GM18498 (cell line): Measurements from ENCODE around the gene PLCB1.
A peak's percentile ranks its signal among the peaks of the same experiment; 100 is the strongest.

ENCODE experiments used
- ATAC-seq: cut with Tn5 transposase; IDR thresholded peaks from one replicate; pipeline ENCODE4 v1.9.1; 2021; ENCODE audit warnings: mild to moderate bottlenecking, moderate library complexity; ENCODE audit not compliant: unreplicated experiment

PLCB1 gene

GRCh38 chr20:8292793-8293192 is 160.7 kb downstream of the PLCB1 start:
- ATAC-seq = no peak

GRCh38 chr20:8293750-8294149 is 161.7 kb downstream of the PLCB1 start:
- ATAC-seq = no peak

GRCh38 chr20:8296536-8296935 is 164.5 kb downstream of the PLCB1 start:
- ATAC-seq = no peak

GRCh38 chr20:8298426-8299043 is 166.5 kb downstream of the PLCB1 start:
- ATAC-seq = no peak

- no peak for ATAC-seq
Measured at GRCh38 chr20:8299921-8300320, 167.9 kb downstream of the PLCB1 start.

DNA sequence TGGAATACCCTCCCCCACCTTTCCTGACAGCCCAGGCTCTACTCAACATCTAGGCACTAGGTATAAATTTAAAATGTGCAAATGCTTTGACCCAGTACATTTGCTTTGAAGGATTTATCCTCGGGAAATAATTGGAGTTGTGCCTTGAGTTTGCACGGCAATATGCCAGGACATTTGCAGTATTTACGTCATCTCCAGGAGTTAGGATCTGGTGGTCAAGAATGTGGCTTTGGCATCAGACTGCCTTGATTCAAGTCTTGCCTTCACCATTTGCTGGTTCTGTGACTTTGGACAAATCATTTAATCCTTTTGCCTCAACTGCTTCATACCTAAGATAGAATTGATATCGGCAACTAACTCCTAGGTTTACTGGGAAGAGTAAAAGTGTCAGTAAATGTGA is 169.6 kb downstream of the PLCB1 start:
- no peak for ATAC-seq

- no peak for ATAC-seq
Measured at GRCh38 chr20:8303651-8304050, 171.6 kb downstream of the PLCB1 start.

GRCh38 chr20:8304124-8304816 is 172.2 kb downstream of the PLCB1 start:
- no peak for ATAC-seq

- peak; percentile 93 for ATAC-seq
Measured at GRCh38 chr20:8305449-8305978, 173.4 kb downstream of the PLCB1 start.

GRCh38 chr20:8306937-8307336 is 174.9 kb downstream of the PLCB1 start:
- no peak for ATAC-seq

- no peak for ATAC-seq
Measured at GRCh38 chr20:8309634-8310033, 177.6 kb downstream of the PLCB1 start.

DNA sequence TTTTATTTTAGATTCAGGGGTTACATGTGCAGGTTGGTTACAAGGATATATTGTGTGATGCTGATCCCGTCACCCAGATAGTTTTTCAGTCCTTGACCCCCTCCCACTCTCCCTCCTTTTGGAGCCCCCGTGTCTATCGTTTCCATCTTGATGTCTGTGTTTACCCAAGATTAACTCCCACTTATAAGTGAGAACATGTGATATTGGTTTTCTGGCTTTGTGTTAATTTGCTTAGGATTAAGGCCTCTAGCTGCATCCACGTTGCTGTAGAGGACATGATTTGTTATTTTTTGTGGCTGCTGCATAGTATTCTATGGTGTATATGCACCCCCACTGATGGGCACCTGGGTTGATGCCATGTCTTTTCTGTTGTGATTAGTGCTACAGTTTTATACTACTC is 178.6 kb downstream of the PLCB1 start:
- ATAC-seq = no peak

DNA sequence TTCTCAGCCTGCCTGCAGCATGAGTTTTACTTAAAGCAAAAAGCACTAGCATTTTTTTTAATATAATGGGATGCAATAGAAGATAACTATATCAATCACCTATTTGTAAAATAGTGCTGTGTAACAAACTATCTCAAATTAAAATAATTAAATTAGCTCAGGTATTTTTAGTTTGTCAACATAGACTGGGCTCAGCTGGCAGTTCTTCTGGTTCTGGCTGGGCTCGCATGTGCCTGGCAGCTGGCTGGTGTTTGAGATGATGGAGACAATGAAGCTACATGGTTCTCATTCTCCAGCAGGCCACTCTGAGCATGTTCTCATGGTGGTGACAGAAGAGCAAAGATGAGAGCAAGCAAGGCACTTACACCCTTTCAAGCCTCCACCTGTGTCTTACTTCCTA is 181.0 kb downstream of the PLCB1 start:
- ATAC-seq = no peak

GRCh38 chr20:8315639-8316573 is 183.8 kb downstream of the PLCB1 start:
- no peak for ATAC-seq

GRCh38 chr20:8317448-8317847 is 185.4 kb downstream of the PLCB1 start:
- no peak for ATAC-seq

- no peak for ATAC-seq
Measured at GRCh38 chr20:8318965-8319625, 187.0 kb downstream of the PLCB1 start.

- ATAC-seq = no peak
Measured at GRCh38 chr20:8320306-8320705, 188.2 kb downstream of the PLCB1 start.

GRCh38 chr20:8321001-8321400 is 188.9 kb downstream of the PLCB1 start:
- ATAC-seq = no peak

DNA sequence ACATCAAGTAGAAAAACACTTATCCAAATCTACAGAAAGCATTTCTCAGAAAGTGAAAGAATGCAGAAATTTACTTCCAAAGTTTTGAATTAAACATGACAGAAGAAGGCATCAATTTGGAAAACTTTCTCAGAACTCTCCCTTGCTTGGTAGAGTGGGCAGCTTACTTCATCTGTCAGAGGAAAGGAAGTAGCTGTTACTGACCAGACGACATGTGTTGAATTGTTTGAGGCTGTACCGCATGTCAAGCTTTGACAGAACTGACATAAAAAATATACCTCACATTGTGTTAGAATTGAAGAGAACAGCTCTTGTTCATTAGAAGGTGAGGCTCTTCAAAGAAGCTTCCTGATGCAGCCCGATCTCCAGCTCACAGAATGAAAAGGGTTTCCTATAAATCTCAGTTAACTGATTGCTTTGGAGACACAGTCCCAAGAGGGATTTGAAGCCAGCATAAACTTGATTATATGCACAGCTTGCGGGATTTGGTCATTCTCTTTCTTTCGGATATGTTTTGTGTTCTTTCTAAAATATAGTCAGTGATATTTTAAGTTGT is 190.7 kb downstream of the PLCB1 start:
- no peak for ATAC-seq

DNA sequence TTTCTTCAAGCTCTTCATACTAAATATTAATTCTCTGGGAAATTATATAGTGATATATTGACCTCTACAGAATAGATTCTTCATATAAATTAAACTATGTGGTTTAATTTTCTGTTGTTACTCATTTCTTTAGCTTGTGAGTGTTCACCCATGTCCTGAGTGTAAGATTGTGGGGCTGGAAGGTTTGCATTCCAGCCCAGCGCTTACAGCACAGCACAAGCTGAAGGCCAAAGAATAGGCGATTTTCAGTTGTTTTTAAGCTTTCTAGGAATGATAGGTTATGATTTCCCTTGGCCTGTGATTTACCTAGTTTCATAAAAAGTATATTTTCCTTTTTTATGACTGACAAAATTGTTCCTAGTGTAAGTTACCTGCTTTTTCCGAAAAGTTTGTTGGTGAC is 194.1 kb downstream of the PLCB1 start:
- ATAC-seq = no peak

DNA sequence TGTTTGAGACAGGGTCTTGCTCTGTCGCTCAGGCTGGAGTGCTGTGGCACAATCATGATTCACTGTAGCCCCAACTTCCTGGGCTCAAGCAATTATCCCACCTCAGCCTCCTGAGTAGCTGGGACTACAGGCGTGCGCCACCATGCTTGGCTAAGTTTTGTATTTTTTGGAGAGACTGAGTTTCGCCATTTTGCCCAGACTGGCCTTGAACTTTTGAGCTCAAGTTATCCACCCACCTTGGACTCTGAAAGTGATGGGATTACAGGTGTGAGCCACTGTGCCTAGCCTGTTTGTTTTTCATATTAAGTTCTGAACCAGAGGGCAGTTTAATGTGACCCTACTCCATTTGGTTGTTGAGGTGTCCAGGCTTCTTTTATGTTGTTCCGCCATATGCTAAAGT is 194.8 kb downstream of the PLCB1 start:
- no peak for ATAC-seq
